IMR-90 (cell line): ENCODE results near the gene ZNF831. TPM values are rescaled to one million over a fixed set of nuclear protein-coding genes. Genes with fewer than 3 reads are reported as not detected.

Experiments
- ATAC-seq: fragments of 200-7000 bp; cut with Tn5 transposase; 2 replicates; pipeline ENCODE4 v1.9.1; 2020; ENCODE audit warnings: low read depth, mild to moderate bottlenecking, moderate library complexity
- BruUV-seq: library from RNA; stranded (reverse); fragments of 400-500 nt; replicated peaks from 2 replicates; lab custom pipeline; 2021; lab: Mats Ljungman, UMichigan
- CTCF ChIA-PET: fragments of 300-600 bp; formaldehyde crosslinking; extraction: SDS; loops from one replicate; lab custom pipeline; 2021; ENCODE audit warnings: antibody characterized with exemption; lab: Yijun Ruan, JAX
- POLR2A ChIA-PET: fragments of 300-600 bp; sonication (Branson Sonifier 250); formaldehyde crosslinking; loops from one replicate; lab custom pipeline; 2022; ENCODE audit warnings: antibody characterized with exemption; ENCODE audit not compliant: unreplicated experiment; lab: Charles Lee
- DNase-seq: peaks from one replicate; pipeline ENCODE4 v3.0.0; 2013
- H2AFZ ChIP-seq: replicated peaks from 2 replicates; pipeline ENCODE3; 2013; ENCODE audit warnings: low read length, mild to moderate bottlenecking; ENCODE audit not compliant: poor library complexity
- H2AK5ac ChIP-seq: 2 replicates; pipeline ENCODE4 v1.6.1; 2013; ENCODE audit warnings: low read depth, low read length, inconsistent platforms
- H2AK9ac ChIP-seq: replicated peaks from 2 replicates; pipeline ENCODE3; 2013; ENCODE audit warnings: mild to moderate bottlenecking, low read depth, low read length, moderate library complexity; ENCODE audit not compliant: poor library complexity
- H2BK120ac ChIP-seq: 2 replicates; pipeline ENCODE4 v1.6.1; 2013; ENCODE audit warnings: low read depth, low read length, inconsistent platforms
- H2BK15ac ChIP-seq: 3 replicates; pipeline ENCODE4 v1.6.1; 2013; ENCODE audit warnings: low read depth, low read length, inconsistent platforms
- H2BK20ac ChIP-seq: 2 replicates; pipeline ENCODE4 v1.6.1; 2013; ENCODE audit warnings: low read depth, mild to moderate bottlenecking, inconsistent platforms, low read length, moderate library complexity
- H2BK5ac ChIP-seq: 2 replicates; pipeline ENCODE4 v1.6.1; 2013; ENCODE audit warnings: mild to moderate bottlenecking, low read depth, low read length, inconsistent platforms; ENCODE audit not compliant: poor library complexity, severe bottlenecking
- H3K14ac ChIP-seq: replicated peaks from 2 replicates; pipeline ENCODE4 v1.6.1; 2013; ENCODE audit warnings: low read depth, low read length, inconsistent platforms
- H3K18ac ChIP-seq: 2 replicates; pipeline ENCODE4 v1.6.1; 2013; ENCODE audit warnings: low read depth, low read length, control low read depth
- H3K23ac ChIP-seq: 2 replicates; pipeline ENCODE4 v1.6.1; 2013; ENCODE audit warnings: low read depth, low read length, inconsistent platforms
- H3K27ac ChIP-seq: 2 replicates; pipeline ENCODE4 v1.5.1; 2013; ENCODE audit warnings: mild to moderate bottlenecking, control low read depth, low read length; ENCODE audit not compliant: insufficient read depth
- H3K27me3 ChIP-seq: 2 replicates; pipeline ENCODE4 v1.6.1; 2013; ENCODE audit warnings: low read length; ENCODE audit not compliant: control insufficient read depth, insufficient read depth
- H3K36me3 ChIP-seq: 2 replicates; pipeline ENCODE4 v1.6.1; 2013; ENCODE audit warnings: low read length, mixed read lengths; ENCODE audit not compliant: control insufficient read depth, insufficient read depth
- H3K4ac ChIP-seq: 2 replicates; pipeline ENCODE4 v1.6.1; 2013; ENCODE audit warnings: low read depth, low read length, inconsistent platforms
- H3K4me1 ChIP-seq: 2 replicates; pipeline ENCODE4 v1.6.1; 2013; ENCODE audit warnings: low read length, mixed read lengths; ENCODE audit not compliant: control insufficient read depth, insufficient read depth
- H3K4me2 ChIP-seq: 2 replicates; pipeline ENCODE4 v1.6.1; 2013; ENCODE audit warnings: low read depth, mild to moderate bottlenecking, control low read depth, low read length, moderate library complexity
- H3K4me3 ChIP-seq: 2 replicates; pipeline ENCODE4 v1.5.1; 2013; ENCODE audit warnings: low read depth, mild to moderate bottlenecking, control low read depth, low read length, moderate library complexity; ENCODE audit not compliant: insufficient read depth
- H3K56ac ChIP-seq: 2 replicates; pipeline ENCODE4 v1.6.1; 2013; ENCODE audit warnings: low read length, inconsistent platforms; ENCODE audit not compliant: insufficient read depth; ENCODE audit errors: extremely low read depth
- H3K79me1 ChIP-seq, 2 experiments: 2 replicates each; pipeline ENCODE4 v1.6.1; 2013; ENCODE audit warnings: low read length in 2 of 2, inconsistent platforms in 1 of 2, low read depth in 1 of 2
- H3K9ac ChIP-seq: 2 replicates; pipeline ENCODE4 v1.6.1; 2013; ENCODE audit warnings: low read depth, low read length, control low read depth
- H3K9me1 ChIP-seq: 2 replicates; pipeline ENCODE4 v1.6.1; 2013; ENCODE audit warnings: low read length, inconsistent platforms; ENCODE audit not compliant: insufficient read depth
- H3K9me3 ChIP-seq: 2 replicates; pipeline ENCODE4 v1.6.1; 2013; ENCODE audit warnings: low read length; ENCODE audit not compliant: control insufficient read depth, insufficient read depth
- H4K20me1 ChIP-seq: 2 replicates; pipeline ENCODE4 v1.6.1; 2013; ENCODE audit warnings: low read length, inconsistent platforms; ENCODE audit not compliant: insufficient read depth
- H4K5ac ChIP-seq: 2 replicates; pipeline ENCODE4 v1.6.1; 2013; ENCODE audit warnings: mild to moderate bottlenecking, low read depth, low read length, control low read depth
- H4K8ac ChIP-seq, 2 experiments: 2 replicates each; pipeline ENCODE4 v1.6.1; 2013; ENCODE audit warnings: low read depth in 2 of 2, low read length in 2 of 2, control low read depth in 1 of 2, inconsistent platforms in 1 of 2
- H4K91ac ChIP-seq: 2 replicates; pipeline ENCODE4 v1.6.1; 2013; ENCODE audit warnings: low read depth, low read length, inconsistent platforms; ENCODE audit not compliant: insufficient read depth
- RAD21 ChIP-seq: IDR thresholded peaks from 2 replicates; pipeline ENCODE4 v1.6.1; 2012; ENCODE audit warnings: low read length, improper control_type of control experiment
- RCOR1 ChIP-seq: IDR thresholded peaks from 2 replicates; pipeline ENCODE4 v1.6.1; 2012; ENCODE audit warnings: mild to moderate bottlenecking, low read length, improper control_type of control experiment; ENCODE audit not compliant: insufficient replicate concordance
- WGBS, 2 experiments: methylation state at CpG; one replicate each; pipeline versions ENCODE4 v1.1.5 to v1.1.7; 2013; ENCODE audit warnings: missing lambda C conversion rate in 2 of 2; ENCODE audit not compliant: insufficient read length in 1 of 2; ENCODE audit errors: extremely low coverage in 2 of 2; 5-methylcytosine and 5-hydroxymethylcytosine counted together
- dilution Hi-C: fragments of 300-500 bp; cut with HindIII; formaldehyde crosslinking; loops from one replicate; pipeline ENCODE4 v1.14.3; 2018; ENCODE audit warnings: low sequenced_read_pairs; ENCODE audit not compliant: unreplicated experiment
- in situ Hi-C: fragments of 300-500 bp; cut with MboI; formaldehyde crosslinking; loops from 3 replicates; pipeline ENCODE4 v1.14.3; 2019; ENCODE audit warnings: low sequenced_read_pairs, inconsistent platforms, mixed read lengths
- intact Hi-C: fragments of 100-400 bp; cut with micrococcal nuclease; formaldehyde crosslinking; loops from 2 replicates; pipeline ENCODE4 v1.10.0; 2022
- polyA plus RNA-seq, 3 experiments: library from polyadenylated mRNA; depleted of rRNA; stranded (reverse); fragments of >200 nt; gene quantifications; 2 replicates each; pipeline ENCODE4 v1.2.3, GENCODE V29; 2012; ENCODE audit warnings: low replicate concordance in 1 of 3
- total RNA-seq: library from RNA; depleted of rRNA; stranded (reverse); fragments of >200 nt; gene quantifications from 2 replicates; pipeline ENCODE4 v1.2.3, GENCODE V29; 2012

Gene ZNF831
- total and polyA plus RNA-seq, 2 of the 4 experiments (the other 2 are of a cell fraction): not detected

DNA sequence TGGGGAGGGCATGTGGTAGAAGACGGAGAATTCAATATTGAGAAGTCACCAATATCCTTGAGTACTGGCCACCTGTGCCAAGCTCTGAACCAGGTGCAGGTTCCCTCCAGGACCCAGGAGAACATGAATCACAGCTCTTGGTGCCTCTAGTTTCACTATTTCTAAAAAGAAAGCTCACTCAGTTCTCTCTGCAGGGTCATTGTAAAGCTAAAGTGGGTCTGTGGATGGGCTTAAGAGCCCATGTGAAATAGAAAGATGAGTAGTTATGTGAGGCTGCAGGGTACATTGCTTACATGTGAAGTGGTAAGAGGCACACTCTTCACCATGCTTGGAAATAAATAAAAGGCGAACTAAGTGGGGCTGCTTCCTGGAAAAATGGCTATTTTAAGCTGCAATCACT is 43.6 kb downstream of the ZNF831 start:
- no peak overlapping the region for H2BK15ac ChIP-seq
- H3K36me3 ChIP-seq: no peaks in the 10 kb centered on the region
- H3K27me3 ChIP-seq: peaks cover 5% of the 10 kb centered on the region; the same call in 1 of the 2 replicates
- no TSS peak for BruUV-seq
- no peak overlapping the region for H2BK5ac ChIP-seq
- no peak overlapping the region for H3K14ac ChIP-seq
- ATAC-seq (no peak), DNase-seq (no peak)
- no peak overlapping the region for H2AFZ ChIP-seq
- H3K4me2 ChIP-seq: no peak overlapping the region
- no peaks in the 10 kb centered on the region for H3K4me1 ChIP-seq
- no peaks in the 10 kb centered on the region for H4K20me1 ChIP-seq
- no peak overlapping the region for H4K8ac ChIP-seq
- no peak overlapping the region for H2AK5ac ChIP-seq
- in situ Hi-C loops: no loop called here
- intact Hi-C loops: no loop called here
- no peak overlapping the region for H4K5ac ChIP-seq
- dilution Hi-C loops: no loop called here
- H4K91ac ChIP-seq: no peak overlapping the region
- no peak overlapping the region for H3K56ac ChIP-seq
- TF ChIP-seq RAD21 (no peak), RCOR1 (no peak)
- WGBS, 2 experiments: no CpG with 5 or more reads among the region's 2 CpGs
- no peak overlapping the region for H3K18ac ChIP-seq
- no peaks in the 10 kb centered on the region for H3K79me1 ChIP-seq
- POLR2A ChIA-PET: no interaction called here
- no peak overlapping the region for H2AK9ac ChIP-seq
- H3K27ac ChIP-seq: no peak overlapping the region
- no peak overlapping the region for H3K4ac ChIP-seq
- no peak overlapping the region for H3K9ac ChIP-seq
- no peaks in the 10 kb centered on the region for H3K9me1 ChIP-seq
- no peaks in the 10 kb centered on the region for H3K9me3 ChIP-seq
- no peak overlapping the region for H2BK120ac ChIP-seq
- H3K23ac ChIP-seq: no peak overlapping the region
- H3K4me3 ChIP-seq: no peak overlapping the region
- CTCF ChIA-PET: no interaction called here
- H2BK20ac ChIP-seq: no peak overlapping the region
